NK-92 treated with Interleukin-12 subunit alpha and Interleukin-12 subunit beta, amount 100 ng/mL, for 24 hours (cell line): ENCODE data around the gene PCED1B.
A peak's percentile ranks its signal among the peaks of the same experiment; 100 is the strongest.

Experiments used
- DNase-seq: peaks from one replicate; lab custom pipeline; 2025; lab: John Stamatoyannopoulos, UW

Gene PCED1B

DNA sequence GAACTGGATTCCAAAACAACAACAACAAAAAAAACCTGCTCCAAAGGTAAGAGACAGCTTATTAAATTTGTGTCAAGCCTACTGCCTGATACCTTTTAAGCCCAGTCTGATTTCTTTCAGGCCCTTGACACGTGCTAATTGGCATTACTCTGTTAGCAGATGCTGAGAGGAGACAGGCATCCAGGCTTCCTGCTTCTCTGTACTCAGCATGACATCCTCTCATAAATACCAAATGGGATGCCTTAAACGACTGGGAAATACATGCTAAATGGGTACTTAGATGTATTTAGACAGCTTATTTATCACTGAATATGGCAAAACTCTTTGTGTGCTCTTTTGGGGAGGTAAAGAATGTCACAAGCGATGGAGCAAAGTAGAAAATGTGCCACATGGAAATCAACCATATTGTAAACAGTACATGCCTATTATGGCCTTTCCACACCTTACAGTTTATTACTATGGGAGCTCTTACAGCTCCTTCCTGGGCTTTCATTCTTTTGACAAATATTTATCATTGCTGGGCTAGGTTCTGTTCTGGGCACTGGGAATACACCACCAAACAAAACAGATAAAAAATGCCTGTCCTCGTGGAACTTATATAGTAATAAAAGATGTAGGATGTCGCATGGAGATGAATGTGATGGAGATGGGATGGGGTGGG lies 11.5 kb upstream of the PCED1B start:
- no peak for DNase-seq

DNA sequence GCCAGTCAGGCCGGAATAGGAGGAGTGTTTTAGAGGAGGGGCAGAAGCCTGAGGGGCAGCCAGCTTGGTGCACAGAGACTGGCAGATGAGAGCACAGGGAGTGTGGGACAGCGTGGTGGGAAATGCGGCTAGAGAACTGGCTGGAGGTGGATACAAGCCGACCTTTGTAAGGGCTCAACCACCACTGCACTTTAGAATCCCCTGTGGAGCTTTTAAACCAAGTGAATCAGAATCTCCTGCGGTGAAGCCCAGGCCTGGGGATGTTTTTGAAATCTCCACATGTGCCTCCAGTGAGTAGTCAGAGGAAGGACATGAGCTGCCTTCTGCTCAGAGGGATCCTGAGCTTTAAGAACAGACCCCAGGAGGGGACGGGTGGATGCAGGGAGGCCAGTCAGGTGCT lies 10.9 kb upstream of the PCED1B start:
- no peak for DNase-seq

DNA sequence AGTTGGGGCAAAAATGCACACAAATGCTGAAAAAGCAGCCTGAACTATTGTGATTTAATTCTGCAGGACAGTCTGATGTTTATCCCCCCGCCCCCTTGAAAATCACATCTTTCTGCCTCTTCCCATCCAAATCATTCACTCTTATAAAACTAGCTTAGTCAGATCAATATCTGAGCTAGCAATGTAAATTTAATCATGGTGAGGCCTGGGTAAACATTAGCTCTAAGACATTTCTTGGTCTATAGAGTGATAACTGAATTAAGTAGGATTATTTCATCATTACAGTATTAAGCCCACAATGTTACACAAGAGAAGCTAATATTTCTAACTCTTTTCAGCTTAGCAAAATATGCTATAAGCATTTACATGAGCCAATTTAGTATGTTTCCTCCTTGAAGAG lies 9.1 kb upstream of the PCED1B start:
- DNase-seq = no peak

DNA sequence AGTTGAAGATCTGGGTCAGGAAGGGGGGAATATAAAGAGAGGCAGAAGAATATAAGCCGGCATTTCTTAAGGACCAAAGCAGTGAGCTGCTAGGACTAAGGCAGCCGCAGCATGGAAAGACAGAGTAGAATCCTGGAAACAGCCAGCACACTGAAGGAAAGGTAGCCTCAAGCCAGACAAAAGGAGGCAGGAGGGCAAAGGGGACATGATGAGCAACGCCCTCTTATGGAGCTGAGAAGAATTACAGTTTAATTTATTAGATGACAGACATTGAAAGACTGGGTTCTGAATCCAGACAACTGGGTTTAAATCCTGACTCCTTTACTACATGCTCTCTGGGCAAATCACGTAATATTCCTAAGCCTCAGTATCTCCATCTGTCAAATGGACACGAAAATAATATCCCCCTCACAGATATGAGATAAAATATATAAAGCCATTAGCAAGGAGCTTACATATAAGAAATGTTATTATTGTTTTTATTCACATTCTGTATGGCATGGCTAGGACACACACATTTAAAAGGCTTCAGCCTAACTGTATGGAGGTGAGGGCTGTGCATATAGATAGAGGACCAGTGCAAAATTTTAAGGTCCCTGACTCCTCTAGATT lies 8.1 kb upstream of the PCED1B start:
- no peak for DNase-seq

DNA sequence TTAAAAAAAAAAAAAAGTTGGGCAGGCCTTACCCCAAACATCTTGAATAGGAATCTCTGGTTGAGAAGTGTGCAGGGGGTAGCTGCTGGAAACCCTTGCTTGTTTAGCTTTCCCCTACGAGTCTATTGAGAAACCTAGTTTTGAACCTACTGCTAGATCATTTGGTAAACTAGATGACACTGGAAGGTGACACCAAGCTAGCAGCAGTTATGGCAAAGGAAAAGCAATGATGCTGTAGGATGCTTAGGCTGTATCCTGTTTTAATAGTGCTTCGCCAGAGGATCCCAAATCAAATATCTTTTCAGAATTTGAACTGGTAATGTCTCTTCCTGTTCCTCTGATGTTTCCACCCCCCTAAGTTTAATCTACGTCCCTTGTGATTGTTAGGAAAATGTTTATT lies 5.5 kb upstream of the PCED1B start:
- no peak for DNase-seq

DNA sequence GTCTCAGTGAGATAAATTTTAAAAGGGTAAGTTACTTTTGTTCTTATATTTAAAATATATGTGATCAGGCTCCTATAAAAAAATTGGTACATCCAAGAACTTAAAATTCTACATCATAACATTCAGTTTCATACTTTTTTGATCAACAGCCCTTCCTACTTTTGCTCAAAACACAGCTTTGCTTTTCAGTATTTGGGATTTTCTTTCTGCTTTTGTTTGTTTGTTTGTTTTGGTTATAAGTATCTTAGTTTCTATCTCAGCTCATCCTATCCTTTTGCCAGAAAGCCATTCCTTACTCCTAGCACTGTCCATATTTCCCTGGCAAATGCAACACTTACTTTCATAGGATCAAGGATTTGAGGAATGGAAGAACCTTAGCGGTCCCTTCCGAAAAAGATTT lies 4.7 kb upstream of the PCED1B start:
- DNase-seq = no peak

DNA sequence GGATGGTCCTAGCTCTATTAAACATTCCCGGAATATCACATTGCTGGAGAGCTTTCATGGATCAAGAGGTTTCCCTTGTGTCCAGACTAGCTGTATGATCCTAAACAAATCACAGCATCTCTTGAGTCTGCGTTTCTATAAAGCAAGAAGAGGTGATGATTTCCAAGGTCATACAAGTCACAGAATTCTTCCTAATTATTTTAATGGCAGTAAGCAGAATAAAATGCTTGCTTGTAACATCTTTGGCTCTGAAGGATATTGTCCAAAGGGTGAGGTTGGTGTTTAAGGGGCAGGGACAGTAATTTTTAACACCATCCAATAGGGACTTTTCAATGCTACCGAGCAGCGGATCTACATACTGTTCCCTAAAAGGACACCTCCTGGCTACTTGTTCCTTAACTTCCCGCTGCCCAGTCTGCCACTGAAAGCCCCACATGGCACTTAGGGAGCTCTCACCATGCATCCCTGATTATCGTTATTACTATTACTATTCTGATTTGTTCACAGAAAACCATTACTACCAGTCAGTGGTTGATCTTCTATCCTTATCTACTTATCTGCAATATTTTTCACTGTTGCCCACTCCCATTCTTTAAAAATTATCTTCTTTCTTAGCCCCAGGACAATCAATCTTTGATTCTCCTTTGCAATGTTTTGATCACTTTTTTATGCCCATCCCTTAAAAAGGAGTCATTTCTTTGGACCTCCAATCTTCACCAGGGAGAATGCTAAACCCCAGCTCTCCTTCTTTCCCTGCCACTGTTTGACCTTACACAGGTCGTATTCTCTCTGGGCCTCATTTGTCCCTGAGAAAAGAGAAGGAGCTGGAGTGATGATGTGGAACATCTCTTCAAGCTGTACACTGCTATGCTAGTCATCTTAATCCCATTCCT lies 4.0 kb upstream of the PCED1B start:
- DNase-seq = no peak

DNA sequence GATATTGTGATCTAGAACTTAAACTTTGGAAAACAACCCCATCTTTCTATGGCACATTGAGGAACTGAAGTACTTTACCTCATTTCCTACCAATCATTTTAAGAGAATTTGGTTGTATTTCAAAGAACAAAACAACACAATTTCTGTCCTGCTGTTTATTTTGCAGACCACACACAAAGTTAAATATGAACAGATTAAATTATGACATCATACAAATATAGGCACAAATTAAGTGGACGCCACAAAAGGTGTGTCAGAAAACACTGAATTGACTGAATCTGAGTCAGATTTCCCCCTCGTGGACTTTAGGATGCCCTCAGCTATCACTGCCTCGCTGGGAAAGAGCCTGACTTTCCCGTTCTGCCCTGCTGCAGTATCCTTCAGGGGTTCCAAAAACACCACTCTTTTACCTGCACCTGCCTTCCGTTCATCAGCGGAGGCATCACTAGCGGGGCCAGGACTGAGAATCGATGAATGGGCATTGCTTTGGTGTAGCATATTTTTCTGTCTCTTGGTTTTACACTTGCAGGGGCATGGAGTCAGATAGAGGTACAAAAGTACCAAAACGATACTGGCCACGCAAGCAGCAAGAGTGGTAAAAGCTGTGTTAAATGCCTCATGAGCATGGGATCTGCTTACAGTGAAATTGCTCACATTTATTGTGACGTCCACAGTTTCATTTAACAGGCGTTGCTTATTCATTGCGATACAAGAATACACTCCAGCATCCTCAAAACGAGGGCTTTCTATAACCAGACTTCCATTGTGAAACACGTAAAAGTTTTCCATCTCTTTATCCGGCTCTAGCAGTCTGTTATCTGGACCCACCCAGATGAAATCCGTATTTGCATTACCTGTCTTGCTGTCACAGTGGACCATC lies 2.0 kb upstream of the PCED1B start:
- no peak for DNase-seq

DNA sequence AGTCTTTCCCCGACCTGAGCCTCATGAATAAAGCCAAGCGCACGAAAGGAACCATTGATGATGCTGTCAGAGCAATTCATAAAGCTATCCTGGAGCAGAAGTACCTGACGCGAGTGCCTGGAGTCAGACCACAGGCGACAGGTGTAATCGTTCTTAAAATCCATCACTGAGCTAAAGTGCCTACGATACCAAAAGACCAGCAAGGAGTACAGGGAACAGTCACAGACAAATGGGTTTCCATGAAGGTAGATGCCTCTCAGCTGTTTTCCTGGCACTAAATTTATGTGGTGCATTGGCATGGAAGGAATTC lies 1.4 kb upstream of the PCED1B start:
- no peak for DNase-seq

DNA sequence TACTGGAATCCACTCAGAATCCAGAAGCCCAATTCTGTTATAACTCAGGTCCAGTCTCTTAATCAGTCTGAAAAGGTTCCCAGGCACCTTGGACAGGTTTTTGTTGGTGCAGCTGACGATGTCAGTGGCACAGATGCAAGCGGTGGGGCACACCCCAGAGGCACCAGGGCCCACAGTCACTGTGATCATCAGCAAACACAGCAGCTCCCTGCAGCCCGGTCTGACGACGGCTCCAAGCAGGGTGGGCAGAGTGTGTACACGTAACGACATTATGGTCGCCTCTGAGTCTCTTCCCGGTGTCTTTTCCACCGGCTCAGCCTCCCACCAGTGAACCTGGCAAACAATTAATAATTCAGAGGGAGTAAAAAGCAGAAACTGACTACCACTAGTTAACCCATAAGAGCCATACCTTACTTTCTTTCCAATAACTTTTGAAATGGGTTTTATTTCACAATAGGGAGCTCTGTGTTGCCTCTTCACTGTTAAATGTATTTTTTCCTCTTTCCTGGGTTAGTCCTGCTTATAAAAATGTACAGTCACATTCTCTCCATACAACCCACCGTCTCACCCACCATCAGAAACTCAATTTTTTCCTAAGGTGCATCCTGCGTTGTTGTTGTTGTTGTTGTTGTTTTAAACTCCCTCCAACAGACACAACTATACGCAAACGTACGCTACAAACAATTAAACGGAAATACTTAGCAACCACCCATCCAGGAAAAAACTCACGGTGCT lies 521 bp upstream of the PCED1B start:
- DNase-seq = no peak

DNA sequence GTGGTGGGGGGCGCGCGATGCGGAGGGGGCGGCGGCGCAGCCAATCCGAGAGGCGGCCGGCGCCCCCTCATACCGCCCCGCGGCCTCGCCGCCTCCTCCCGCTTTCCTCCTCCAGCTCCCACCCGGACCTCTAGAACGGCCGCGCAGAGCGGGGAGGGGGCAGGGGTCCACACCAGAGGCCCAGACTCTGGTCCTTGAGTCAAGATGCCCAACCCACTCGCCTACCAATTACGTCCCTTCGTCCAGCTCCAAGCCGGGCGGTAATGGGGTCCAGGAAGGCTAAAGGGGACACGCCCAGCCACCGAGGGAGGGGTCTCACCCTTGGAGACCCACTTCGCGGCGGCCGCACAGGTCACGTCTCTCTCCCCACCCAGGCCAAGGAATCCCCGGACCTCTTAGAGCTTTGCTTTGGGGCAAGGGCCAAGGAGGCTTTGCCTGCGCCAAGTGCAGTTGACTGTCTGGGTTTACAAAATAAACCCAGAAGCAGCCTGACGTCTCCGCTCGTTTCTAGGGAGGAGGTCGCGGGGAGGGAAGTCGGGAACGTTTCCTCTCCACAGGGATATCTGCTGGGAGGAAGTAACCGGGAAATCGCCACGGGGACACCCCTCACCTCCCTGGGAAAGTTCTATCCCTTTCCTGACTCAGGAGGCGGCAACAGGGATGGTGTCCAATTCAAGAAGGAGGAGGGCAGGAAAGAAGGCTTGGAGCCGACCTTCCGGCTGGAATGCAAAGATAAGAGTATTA lies 732 bp downstream of the PCED1B start:
- DNase-seq = no peak

DNA sequence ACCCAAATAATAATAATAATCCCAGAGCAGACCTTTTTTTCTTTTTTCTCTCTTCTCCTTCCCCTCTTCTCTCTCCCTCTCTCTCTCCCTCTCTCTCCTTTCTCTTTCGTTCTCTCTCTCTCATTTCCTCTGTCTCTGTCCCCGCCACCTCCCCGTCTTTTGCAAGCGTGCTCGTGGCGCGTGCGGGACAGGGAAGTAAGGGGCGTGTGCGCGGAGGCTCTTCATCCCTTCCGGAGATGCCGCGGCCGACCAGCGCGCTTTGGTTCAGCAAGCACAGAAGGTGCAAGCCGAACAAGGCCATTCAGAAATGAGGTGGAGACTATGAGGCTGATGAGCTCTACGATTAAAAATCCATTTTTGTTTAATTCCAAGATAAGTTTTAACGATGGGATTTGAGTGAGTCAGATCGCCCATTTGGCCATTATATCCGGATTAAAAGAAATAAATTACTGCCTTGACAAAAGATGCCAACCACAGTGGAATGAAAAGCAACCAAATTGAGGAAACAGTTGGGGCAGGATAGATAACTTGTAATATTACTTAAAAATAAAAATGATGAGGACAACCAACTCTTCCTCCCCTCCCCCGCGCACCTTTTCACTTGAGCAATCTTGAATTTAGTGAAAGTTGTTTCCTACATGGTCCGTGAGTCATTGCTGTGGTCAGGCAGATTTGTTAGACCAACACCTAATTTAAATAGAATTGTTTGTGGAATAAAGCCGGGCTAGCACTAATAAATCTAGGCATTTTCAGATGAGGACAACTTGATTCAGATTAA lies 1.5 kb downstream of the PCED1B start:
- peak; percentile 1 for DNase-seq

DNA sequence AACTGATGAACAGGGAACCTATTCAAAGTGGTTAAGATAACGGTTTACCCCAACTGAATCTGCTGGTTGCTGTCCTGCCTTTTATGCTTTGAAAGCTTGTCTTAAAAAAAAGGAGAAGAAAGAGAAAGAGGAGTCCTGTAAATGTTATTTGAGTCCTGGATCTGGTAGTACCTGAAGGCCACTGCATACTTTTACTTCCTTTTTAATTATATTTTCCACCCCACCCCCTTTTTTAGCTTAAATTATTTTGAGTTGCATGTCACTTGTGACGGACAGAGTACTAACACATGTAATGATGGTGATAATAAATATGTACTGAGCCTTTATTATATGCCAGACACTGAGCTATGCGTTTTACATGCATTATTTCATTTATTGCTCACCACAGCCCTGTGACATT lies 2.9 kb downstream of the PCED1B start:
- DNase-seq = no peak

DNA sequence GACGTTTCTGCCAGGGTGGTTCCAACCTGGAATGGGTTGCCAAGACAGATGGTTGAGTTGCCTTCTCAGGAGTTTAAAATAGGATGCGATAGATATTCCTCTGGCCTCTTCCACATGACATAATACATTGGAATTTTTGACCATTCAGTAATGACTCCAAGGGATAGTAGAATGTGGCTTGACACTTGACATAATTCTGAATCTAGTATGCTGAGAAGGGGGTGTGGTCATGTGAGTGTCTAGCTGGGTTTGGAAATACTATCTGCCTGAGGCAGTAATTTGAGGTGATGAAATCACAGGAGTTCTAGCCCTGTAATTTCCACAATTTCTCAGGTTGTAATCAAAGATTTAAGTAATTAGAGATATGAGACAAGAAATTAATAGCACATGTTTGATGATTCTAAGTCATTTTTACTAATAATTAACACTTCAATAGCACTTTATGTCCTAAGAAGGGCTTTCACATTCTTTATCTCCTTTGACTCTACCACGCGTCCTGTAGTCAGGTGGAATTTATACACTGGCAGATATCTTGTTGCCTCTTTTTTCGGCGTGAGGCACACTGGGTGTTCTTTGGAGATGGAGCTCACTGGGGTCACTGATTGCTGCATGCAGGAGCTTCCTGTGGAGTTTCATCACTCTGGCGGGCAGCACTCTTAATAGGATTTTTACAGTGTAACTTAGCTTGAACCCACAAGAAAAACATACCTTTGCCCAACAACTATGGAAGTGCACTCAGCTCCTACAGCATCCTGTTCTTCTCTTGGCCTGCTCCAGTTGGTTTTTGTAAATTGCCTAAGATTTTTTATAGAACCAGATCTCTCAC lies 3.6 kb downstream of the PCED1B start:
- no peak for DNase-seq

DNA sequence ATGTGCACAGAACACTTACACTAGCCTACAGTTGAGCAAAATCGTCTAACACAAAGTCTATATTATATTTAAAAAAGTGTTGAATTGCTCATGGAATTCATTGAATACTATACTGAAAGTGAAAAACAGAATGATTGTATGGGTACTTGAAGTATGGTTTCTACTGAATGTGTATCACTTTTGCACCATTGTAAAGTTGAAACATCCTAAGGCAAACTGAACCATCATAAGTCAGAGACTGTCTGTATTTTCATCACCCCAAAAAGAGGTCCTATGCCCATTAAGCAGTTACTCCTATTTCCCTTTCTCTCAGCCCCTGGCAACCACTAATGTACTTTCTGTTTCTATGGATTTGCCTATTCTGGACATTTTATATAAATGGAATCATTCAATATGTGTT lies 4.8 kb downstream of the PCED1B start:
- DNase-seq = no peak

DNA sequence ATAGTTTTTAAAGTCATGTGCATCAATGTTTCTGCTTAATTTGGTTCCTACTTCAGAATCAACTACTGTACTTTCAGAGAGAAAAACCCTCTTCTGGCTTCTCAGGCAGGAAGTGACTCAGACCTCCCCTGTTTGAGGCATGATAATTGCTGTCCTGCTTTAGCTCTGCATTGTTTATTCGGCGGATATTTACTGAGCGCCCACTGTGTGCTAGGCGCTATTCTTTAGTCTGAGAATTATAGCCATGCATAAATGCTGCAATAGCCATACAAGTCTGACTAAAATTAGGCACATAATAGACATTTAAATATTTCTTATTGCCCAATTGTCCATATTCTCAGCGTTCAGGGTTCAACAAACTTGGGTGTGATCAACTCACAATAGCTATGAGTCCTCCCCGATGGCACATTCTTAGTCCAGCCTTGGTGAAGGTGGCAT lies 6.4 kb downstream of the PCED1B start:
- no peak for DNase-seq

DNA sequence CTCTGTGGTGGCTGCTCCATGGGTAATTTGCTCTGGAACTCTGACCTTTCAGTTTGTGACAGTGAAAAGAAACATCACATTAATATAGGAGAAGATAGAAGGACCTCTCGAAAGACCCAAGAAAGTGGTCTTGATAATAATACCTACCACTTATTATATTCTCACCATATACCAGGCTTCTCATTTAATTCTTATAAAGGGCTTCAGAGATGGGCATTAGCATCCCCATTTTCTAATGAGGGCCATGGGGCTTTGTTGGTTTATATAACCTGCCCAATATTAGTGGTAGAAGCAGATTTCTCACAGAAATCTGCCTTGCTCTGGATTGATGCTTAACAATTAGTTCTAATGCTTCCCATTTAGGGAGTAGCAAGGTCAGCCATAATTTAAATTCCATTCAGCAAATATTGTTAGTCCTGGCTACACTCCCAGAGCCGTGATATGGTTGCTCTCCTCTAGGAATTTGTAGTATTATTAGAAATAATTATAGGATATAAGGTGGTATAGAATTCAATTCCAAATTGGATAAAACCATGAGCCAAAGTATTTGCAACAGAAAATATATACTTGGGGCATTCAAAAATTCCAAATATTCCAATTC lies 7.8 kb downstream of the PCED1B start:
- no peak for DNase-seq

DNA sequence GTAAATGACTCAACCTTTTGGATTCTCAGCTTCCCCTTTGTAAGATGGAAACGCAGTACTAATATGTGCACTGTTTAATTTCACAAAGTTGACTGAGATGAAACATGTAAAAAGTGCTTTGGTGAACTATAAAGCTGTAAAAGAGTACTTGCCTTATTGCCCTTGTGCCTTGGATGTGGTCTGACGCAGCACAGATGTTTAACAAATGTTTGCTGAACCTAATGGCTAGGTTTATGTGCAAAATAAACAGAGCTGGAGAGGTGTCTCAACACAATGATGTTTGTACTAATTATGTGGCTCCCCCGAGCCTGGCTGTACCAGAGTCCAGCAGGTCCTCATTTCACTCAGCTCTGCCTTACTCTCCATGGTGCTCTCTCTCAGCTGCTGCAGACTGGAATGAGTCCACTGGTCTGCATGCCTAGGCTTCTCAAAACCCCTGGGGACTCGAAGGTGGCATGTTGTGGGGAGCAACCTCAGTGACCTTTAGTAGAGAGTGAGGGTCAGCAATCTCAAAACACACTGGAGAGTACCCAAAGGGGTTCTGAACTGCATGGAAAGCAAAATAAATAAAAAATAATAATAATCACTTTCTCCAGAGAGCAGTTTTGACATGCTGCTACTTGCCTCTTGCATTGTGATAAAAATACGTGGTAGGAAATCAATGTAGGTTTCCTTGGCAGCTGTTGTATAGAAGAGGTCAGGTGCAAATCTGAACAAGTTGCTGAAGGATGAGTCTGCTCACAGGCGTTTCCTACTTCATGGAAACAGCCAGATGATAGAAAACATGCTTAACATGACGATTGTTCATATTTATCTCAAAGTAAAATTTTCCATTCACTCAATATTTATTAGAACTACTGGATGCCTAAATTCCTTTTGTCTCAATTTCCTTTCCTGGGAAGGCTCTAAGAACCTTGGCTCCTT lies 8.9 kb downstream of the PCED1B start:
- no peak for DNase-seq
